Stomach (tissue), 9 donors: ENCODE data around the gene MANEA. TPM values are rescaled to one million over a fixed set of nuclear protein-coding genes. Genes with fewer than 3 reads are reported as not detected.
A peak's percentile ranks its signal among the peaks of the same experiment; 100 is the strongest.

Experiments used
- DNase-seq, 2 donors: peaks; one replicate each; pipeline versions ENCODE4 v3.0.0 to v3.0.0-alpha.2; 2013 to 2019
- H3K27ac ChIP-seq, 5 donors: fragments of 200-600 bp in 4 of 5; sonication (generic) in 4 of 5; one replicate each; pipeline ENCODE4 v1.5.1; 2013 to 2019; ENCODE audit warnings: mild to moderate bottlenecking in 1 of 5, moderate library complexity in 1 of 5
- H3K27me3 ChIP-seq, 3 donors: fragments of 200-600 bp; sonication (generic); one replicate each; pipeline ENCODE4 v1.5.1; 2017 to 2019; ENCODE audit warnings: mixed run types in 1 of 3
- H3K36me3 ChIP-seq, 4 donors: fragments of 200-600 bp; sonication (generic); 1 replicate in 3 of 4; 2 replicates in 1 of 4; pipeline ENCODE4 v1.5.1; 2016 to 2019
- H3K4me1 ChIP-seq, 4 donors: fragments of 200-600 bp; sonication (generic); one replicate each; pipeline ENCODE4 v1.5.1; 2016 to 2019
- H3K4me3 ChIP-seq, 4 donors: fragments of 200-600 bp; sonication (generic) in 3 of 4; one replicate each; pipeline ENCODE4 v1.5.1; 2016 to 2019; ENCODE audit warnings: mild to moderate bottlenecking in 1 of 4
- H3K9me3 ChIP-seq, 4 donors: fragments of 200-600 bp; sonication (generic); one replicate each; pipeline ENCODE4 v1.5.1; 2016 to 2019
- EP300 ChIP-seq: sonication (generic); formaldehyde crosslinking; IDR thresholded peaks from one replicate; pipeline ENCODE4 v1.6.1; 2017; ENCODE audit warnings: antibody characterized with exemption
- POLR2A ChIP-seq, 4 donors: fragments of 450-650 bp; IDR thresholded peaks; one replicate each; pipeline ENCODE4 v1.6.1; 2016; ENCODE audit warnings: antibody characterized with exemption in 4 of 4, control low read depth in 2 of 4, mild to moderate bottlenecking in 1 of 4, moderate library complexity in 1 of 4
- POLR2AphosphoS5 ChIP-seq, 3 donors: sonication (generic); formaldehyde crosslinking; IDR thresholded peaks; one replicate each; pipeline ENCODE4 v1.6.1; 2016; ENCODE audit warnings: antibody characterized with exemption in 3 of 3
- WGBS, 5 donors: extraction: QIAGEN DNeasy Blood & Tissue Kit in 3 of 5; methylation state at CpG; one replicate each; pipeline versions ENCODE4 v1.1.5 to v1.1.7; 2013 to 2018; 5-methylcytosine and 5-hydroxymethylcytosine counted together
- intact Hi-C: fragments of 100-400 bp; cut with DNase I; formaldehyde crosslinking; loops from one replicate; pipeline ENCODE4 v1.15.1; 2023; ENCODE audit warnings: low total_unique reads
- polyA plus RNA-seq, 3 donors: library from polyadenylated mRNA; stranded (reverse); fragments of 200-250 nt; gene quantifications; one replicate each; pipeline ENCODE4 v1.2.3, GENCODE V29; 2013
- total RNA-seq, 5 donors: library from RNA; depleted of rRNA; stranded (reverse); fragments of >200 nt; gene quantifications; one replicate each; pipeline versions ENCODE4 v1.1.0 to v1.2.3, GENCODE V29; 2014 to 2016
- TF ChIP-seq, protein P1 (sequence below), 7 experiments: fragments of 450-650 bp in 4 of 7; fragments of 200-600 bp in 3 of 7; sonication (generic) in 3 of 7; IDR thresholded peaks; one replicate each; pipeline ENCODE4 v1.5.1; 2016 to 2019; ENCODE audit warnings: antibody characterized with exemption in 7 of 7, control low read depth in 2 of 7, mild to moderate bottlenecking in 1 of 7
- donor health status: healthy with polysubstance abuse.
- donor health status: Bipolar disorder and iron deficiency.
- donor health status: healthy.

Gene MANEA
- total and polyA plus RNA-seq, 8 donors: 1.2 to 15.2 (median 3.2) TPM

- WGBS, 5 donors: 92 to 100% (median 97%) methylated on average over 1 of the region's 1 CpG
- Histone ChIP-seq H3K9me3 (peaks cover 0 to 17% (median 10%) of the 10 kb centered on the region in 4 donors), H3K4me3 (no peak overlapping the region), H3K27me3 (no peaks in the 10 kb centered on the region), H3K27ac (no peak overlapping the region), H3K4me1 (peaks cover 0 to 7% (median 1%) of the 10 kb centered on the region in 4 donors), H3K36me3 (peaks cover 0 to 7% (median 2%) of the 10 kb centered on the region in 4 donors)
- DNase-seq: no peak
- TF ChIP-seq EP300 (no peak), POLR2AphosphoS5 (IDR thresholded peaks at IDR 0.05) (no peak), POLR2A (IDR thresholded peaks at IDR 0.05) (no peak)
- TF ChIP-seq, protein P1, sequence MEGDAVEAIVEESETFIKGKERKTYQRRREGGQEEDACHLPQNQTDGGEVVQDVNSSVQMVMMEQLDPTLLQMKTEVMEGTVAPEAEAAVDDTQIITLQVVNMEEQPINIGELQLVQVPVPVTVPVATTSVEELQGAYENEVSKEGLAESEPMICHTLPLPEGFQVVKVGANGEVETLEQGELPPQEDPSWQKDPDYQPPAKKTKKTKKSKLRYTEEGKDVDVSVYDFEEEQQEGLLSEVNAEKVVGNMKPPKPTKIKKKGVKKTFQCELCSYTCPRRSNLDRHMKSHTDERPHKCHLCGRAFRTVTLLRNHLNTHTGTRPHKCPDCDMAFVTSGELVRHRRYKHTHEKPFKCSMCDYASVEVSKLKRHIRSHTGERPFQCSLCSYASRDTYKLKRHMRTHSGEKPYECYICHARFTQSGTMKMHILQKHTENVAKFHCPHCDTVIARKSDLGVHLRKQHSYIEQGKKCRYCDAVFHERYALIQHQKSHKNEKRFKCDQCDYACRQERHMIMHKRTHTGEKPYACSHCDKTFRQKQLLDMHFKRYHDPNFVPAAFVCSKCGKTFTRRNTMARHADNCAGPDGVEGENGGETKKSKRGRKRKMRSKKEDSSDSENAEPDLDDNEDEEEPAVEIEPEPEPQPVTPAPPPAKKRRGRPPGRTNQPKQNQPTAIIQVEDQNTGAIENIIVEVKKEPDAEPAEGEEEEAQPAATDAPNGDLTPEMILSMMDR (IDR thresholded peaks at IDR 0.05): no peak
- intact Hi-C loops: no loop called here
Measured at GRCh38 chr6:95587989-95588388, 10.7 kb downstream of the MANEA start.

- Histone ChIP-seq H3K4me1 (peaks cover 0 to 12% (median 4%) of the 10 kb centered on the region in 4 donors), H3K9me3 (peaks cover 0 to 14% (median 9%) of the 10 kb centered on the region in 4 donors), H3K4me3 (no peak overlapping the region), H3K27ac (no peak overlapping the region), H3K27me3 (no peaks in the 10 kb centered on the region), H3K36me3 (peaks cover 0 to 7% (median 2%) of the 10 kb centered on the region in 4 donors)
- no peak for DNase-seq
- WGBS, 5 donors: 95 to 100% (median 98%) methylated on average over 1 of the region's 1 CpG
- intact Hi-C loops: no loop called here
- TF ChIP-seq POLR2AphosphoS5 (IDR thresholded peaks at IDR 0.05): no peak
- TF ChIP-seq POLR2A (IDR thresholded peaks at IDR 0.05): no peak
- TF ChIP-seq, protein P1 (IDR thresholded peaks at IDR 0.05): no peak
- TF ChIP-seq EP300: no peak
Measured at GRCh38 chr6:95589067-95589466, 11.7 kb downstream of the MANEA start.

- no peak for DNase-seq
- Histone ChIP-seq H3K9me3 (peaks cover 0 to 5% (median 2%) of the 10 kb centered on the region in 4 donors), H3K4me1 (peaks cover 0 to 12% (median 4%) of the 10 kb centered on the region in 4 donors), H3K36me3 (peaks cover 0 to 7% (median 2%) of the 10 kb centered on the region in 4 donors), H3K4me3 (no peak overlapping the region), H3K27ac (no peak overlapping the region), H3K27me3 (no peaks in the 10 kb centered on the region)
- intact Hi-C loops: no loop called here
- TF ChIP-seq POLR2AphosphoS5 (IDR thresholded peaks at IDR 0.05): no peak
- TF ChIP-seq EP300: no peak
- no peak for TF ChIP-seq POLR2A (IDR thresholded peaks at IDR 0.05)
- TF ChIP-seq, protein P1 (IDR thresholded peaks at IDR 0.05): no peak
- WGBS, 5 donors: 75 to 89% (median 82%) methylated on average over 4 of the region's 4 CpGs
Measured at GRCh38 chr6:95589826-95590570, 12.7 kb downstream of the MANEA start.

DNA sequence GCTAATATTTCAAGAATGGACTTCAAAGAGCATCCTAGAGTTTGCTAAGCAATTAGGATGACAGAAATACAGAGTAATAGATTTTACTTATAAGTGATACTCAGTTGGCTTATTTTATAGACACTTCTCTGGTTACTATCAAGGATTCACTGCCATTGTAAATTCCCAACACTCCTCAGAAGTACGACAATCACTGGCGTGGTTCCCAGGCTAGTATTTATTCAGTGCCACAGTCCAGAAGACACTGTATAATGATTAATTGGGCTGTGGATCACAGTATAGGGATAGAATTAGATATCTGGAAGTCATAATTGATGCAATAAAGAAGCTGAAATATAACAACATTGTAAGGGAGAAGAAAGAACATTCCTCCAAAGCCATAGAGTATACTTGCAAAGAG is 15.7 kb downstream of the MANEA start:
- DNase-seq: peak in 1 of 2 donors; percentile 28
- peaks cover 0 to 12% (median 4%) of the 10 kb centered on the region in 4 donors for H3K4me1 ChIP-seq
- no peak overlapping the region for H3K27ac ChIP-seq
- no peak overlapping the region for H3K4me3 ChIP-seq
- TF ChIP-seq, protein P1 (IDR thresholded peaks at IDR 0.05): no peak
- no peak for TF ChIP-seq EP300
- no peak for TF ChIP-seq POLR2AphosphoS5 (IDR thresholded peaks at IDR 0.05)
- no peak for TF ChIP-seq POLR2A (IDR thresholded peaks at IDR 0.05)
- peaks cover 0 to 7% (median 2%) of the 10 kb centered on the region in 4 donors for H3K36me3 ChIP-seq
- H3K9me3 ChIP-seq: no peaks in the 10 kb centered on the region
- 25 to 32% (median 29%) methylated on average over 2 of the region's 2 CpGs for WGBS, 5 donors
- intact Hi-C loops: no loop called here
- H3K27me3 ChIP-seq: no peaks in the 10 kb centered on the region
